HUES64 (cell line): ENCODE data around the gene KMT2C.

ENCODE experiments used
- H3K27ac ChIP-seq: 2 replicates; pipeline ENCODE4 v1.7.0; 2013; ENCODE audit warnings: low read depth, low read length, inconsistent platforms
- H3K27me3 ChIP-seq: 2 replicates; pipeline ENCODE4 v1.6.1; 2013; ENCODE audit warnings: mild to moderate bottlenecking, low read length; ENCODE audit not compliant: insufficient read depth
- H3K36me3 ChIP-seq: 2 replicates; pipeline ENCODE4 v1.6.1; 2013; ENCODE audit warnings: mild to moderate bottlenecking, low read length; ENCODE audit not compliant: insufficient read depth
- H3K4me1 ChIP-seq: 2 replicates; pipeline ENCODE4 v1.6.1; 2013; ENCODE audit warnings: mild to moderate bottlenecking, low read length, moderate library complexity; ENCODE audit not compliant: insufficient read depth
- H3K4me3 ChIP-seq: 2 replicates; pipeline ENCODE4 v1.5.1; 2013; ENCODE audit warnings: mild to moderate bottlenecking, low read length, moderate library complexity
- H3K9ac ChIP-seq: 2 replicates; pipeline ENCODE4 v1.6.1; 2013; ENCODE audit warnings: mild to moderate bottlenecking, low read depth, low read length
- H3K9me3 ChIP-seq: 2 replicates; pipeline ENCODE4 v1.6.1; 2013; ENCODE audit warnings: low read depth, low read length; ENCODE audit not compliant: insufficient read depth
- WGBS: fragments of 150-250, 120-280 bp; methylation state at CpG from one replicate; pipeline ENCODE4 v1.1.7; 2013; ENCODE audit warnings: missing lambda C conversion rate; 5-methylcytosine and 5-hydroxymethylcytosine counted together

Gene KMT2C

DNA sequence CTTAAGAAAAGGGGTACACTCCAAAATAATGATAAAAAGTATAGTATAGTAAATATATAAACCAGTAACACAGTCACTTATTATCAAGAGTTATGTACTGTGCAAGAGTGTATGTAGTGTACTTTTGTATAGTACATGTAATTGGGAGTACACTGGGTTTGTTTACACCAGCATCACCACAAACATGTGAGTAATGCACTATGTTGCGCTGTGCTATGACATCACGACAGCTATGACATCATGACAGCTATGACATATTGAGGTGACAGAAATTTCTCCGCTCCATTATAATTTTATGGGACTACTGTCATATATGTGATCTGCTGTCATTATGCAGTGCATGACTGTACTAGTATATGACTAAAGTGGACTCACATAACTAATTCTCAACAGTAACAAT is 84.6 kb downstream of the KMT2C start:
- 98% methylated on average over 3 of the region's 3 CpGs for WGBS
- no peak overlapping the region for H3K27ac ChIP-seq
- no peak overlapping the region for H3K9ac ChIP-seq
- no peak overlapping the region for H3K4me3 ChIP-seq
- no peaks in the 10 kb centered on the region for H3K9me3 ChIP-seq
- no peaks in the 10 kb centered on the region for H3K4me1 ChIP-seq
- peaks cover 28% of the 10 kb centered on the region for H3K36me3 ChIP-seq
- no peaks in the 10 kb centered on the region for H3K27me3 ChIP-seq

DNA sequence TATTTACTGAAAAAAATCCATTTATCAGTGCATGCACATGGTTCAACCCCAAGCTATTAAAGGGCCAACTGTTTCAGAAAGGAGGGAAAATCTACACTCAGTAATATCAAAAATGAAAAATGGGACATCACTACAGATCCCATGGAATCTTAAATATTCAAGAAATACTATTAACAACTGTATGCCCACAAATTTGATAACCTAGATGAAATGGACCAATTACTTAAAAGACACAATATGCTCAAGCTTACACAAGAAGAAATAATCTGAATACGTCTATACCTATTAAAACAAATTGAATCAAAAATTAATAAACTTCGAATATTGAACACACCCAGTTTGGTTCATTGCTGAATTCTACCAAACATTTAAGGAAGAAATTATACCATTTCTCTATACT is 87.9 kb downstream of the KMT2C start:
- no peak overlapping the region for H3K27ac ChIP-seq
- H3K9ac ChIP-seq: no peak overlapping the region
- no peaks in the 10 kb centered on the region for H3K9me3 ChIP-seq
- H3K27me3 ChIP-seq: no peaks in the 10 kb centered on the region
- no peak overlapping the region for H3K4me3 ChIP-seq
- H3K4me1 ChIP-seq: no peaks in the 10 kb centered on the region
- WGBS: 97% methylated on average over 2 of the region's 2 CpGs
- peaks cover 22% of the 10 kb centered on the region for H3K36me3 ChIP-seq

DNA sequence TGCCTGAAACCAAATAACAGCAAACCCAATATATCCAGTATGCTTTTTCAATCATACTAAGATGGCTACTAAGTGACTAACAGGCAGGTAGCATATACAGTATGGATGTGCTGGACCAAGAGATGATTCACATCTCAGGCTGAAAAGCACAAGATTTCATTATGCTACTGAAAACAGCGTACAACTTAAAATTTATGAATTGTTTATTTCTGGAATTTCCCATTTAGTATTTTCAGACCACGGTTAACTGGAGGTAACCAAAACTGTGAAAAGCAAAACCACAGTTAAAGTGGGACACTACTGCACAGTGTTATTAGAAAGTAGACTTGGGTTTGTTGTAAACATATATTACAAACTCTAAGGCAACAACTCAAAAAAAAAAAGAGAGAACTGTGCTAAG is 91.5 kb downstream of the KMT2C start:
- H3K9ac ChIP-seq: no peak overlapping the region
- WGBS: 100% methylated on average over 2 of the region's 2 CpGs

DNA sequence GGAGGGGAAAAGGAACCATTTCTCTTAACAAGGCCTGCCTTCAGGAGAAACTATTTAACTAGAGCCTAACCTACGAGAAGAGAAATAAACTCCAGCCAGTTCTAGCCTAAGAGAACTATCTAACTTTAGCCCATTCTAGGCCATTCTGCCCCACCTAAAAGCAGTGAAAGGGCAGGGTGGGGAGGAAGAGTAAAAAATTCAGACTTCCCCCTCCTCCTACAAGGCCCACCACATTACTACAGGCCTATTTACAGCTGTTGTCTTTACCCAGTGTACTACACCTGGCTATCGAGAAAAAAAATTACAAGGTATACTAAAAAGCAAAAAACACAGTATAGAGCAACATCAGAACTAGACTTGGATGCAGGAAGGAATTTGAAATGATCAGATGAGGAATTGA is 93.0 kb downstream of the KMT2C start:
- no peaks in the 10 kb centered on the region for H3K4me1 ChIP-seq
- H3K9ac ChIP-seq: no peak overlapping the region
- no peak overlapping the region for H3K4me3 ChIP-seq
- H3K27me3 ChIP-seq: no peaks in the 10 kb centered on the region
- WGBS: 85% methylated on average over 2 of the region's 2 CpGs
- peaks cover 6% of the 10 kb centered on the region for H3K36me3 ChIP-seq
- no peaks in the 10 kb centered on the region for H3K9me3 ChIP-seq
- no peak overlapping the region for H3K27ac ChIP-seq

More for the DNA sequence above, 91.5 kb downstream of the KMT2C start:
- Histone ChIP-seq H3K4me1 (no peaks in the 10 kb centered on the region), H3K36me3 (peaks cover 13% of the 10 kb centered on the region), H3K9me3 (no peaks in the 10 kb centered on the region), H3K27ac (no peak overlapping the region), H3K4me3 (no peak overlapping the region), H3K27me3 (no peaks in the 10 kb centered on the region)

DNA sequence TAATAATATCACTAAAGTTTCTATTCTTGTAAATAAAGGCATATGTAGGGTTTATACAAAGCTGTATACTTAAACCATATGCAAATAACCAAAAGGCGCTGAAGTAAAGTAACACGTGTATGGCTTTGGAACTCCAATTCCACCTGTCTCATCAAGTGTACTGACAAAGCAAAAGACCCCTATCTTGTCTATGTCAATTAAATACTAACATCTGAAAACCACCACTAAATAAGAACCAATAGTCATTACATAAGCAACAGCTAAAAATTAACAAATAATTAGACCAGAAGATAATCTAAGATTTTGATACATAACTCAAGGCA is 93.9 kb downstream of the KMT2C start:
- H3K27me3 ChIP-seq: no peaks in the 10 kb centered on the region
- 94% methylated on average over 2 of the region's 2 CpGs for WGBS
- H3K36me3 ChIP-seq: no peaks in the 10 kb centered on the region
- no peak overlapping the region for H3K9ac ChIP-seq
- no peaks in the 10 kb centered on the region for H3K9me3 ChIP-seq
- no peak overlapping the region for H3K27ac ChIP-seq
- H3K4me1 ChIP-seq: no peaks in the 10 kb centered on the region; the same call in 1 of the 2 replicates
- no peak overlapping the region for H3K4me3 ChIP-seq

DNA sequence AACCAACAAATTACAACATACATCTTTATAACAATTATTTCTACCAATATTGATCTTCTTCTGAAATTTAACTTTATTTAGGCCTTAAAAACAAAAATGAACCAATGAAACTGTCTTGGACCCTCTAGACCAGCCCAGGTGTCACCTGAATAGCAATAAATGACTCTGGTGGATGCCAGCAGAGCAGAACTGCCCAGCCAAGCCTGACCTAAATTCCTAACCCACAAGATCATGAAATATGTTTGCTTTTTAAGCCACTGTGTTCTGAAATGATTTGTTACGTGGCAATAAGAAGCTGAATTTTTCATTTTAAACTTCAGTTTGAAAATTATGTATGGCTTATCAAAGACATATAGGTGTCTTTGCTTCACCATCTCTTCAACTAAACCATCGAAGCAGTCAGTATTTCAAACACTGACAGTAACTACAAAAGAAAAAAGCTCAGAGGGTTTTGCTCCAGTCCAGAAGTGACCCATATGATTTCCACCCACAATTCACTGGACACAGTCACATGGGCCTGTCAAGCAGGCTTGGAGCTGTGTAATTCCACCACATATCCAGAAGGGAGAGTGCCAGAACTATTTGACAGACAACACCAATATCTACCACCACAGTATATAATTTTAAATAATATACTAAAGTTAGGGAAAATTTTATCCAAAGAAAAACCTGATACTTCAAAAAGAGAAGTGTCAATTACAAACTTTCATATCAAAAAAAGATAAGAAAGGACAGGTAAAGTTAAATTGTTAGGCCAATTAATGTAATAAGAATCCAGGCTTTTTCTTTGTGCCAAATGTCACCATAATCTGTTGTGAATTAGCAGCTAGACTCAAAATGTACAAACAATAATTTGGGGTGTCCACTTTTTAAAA is 94.5 kb downstream of the KMT2C start:
- 95% methylated on average over 2 of the region's 2 CpGs for WGBS
- Histone ChIP-seq H3K9ac (no peak overlapping the region), H3K27me3 (no peaks in the 10 kb centered on the region), H3K9me3 (no peaks in the 10 kb centered on the region), H3K4me1 (no peaks in the 10 kb centered on the region; the same call in 1 of the 2 replicates), H3K27ac (no peak overlapping the region), H3K4me3 (no peak overlapping the region), H3K36me3 (no peaks in the 10 kb centered on the region)

DNA sequence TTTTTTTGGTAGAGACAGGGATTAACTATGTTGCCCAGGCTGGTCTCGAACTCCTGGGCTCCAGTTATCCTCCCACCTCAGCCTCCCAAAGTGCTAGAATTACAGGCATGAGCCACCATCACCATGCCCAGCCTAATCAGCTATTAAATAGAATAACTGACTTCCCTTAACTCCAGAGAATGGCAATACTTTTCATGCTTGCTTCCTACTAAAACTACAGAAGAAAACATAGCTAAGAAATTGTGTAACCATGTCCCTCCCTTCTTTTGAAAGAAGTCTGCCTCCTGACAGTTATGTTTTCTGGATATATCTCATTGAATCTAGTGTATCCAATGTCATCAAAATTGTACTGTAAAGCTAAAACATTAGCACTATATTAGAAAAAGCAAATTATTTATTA is 95.6 kb downstream of the KMT2C start:
- Histone ChIP-seq H3K4me3 (no peak overlapping the region), H3K4me1 (no peaks in the 10 kb centered on the region; the same call in 1 of the 2 replicates), H3K9ac (no peak overlapping the region), H3K27ac (no peak overlapping the region), H3K27me3 (no peaks in the 10 kb centered on the region), H3K36me3 (no peaks in the 10 kb centered on the region), H3K9me3 (no peaks in the 10 kb centered on the region)
- 100% methylated on average over 1 of the region's 1 CpG for WGBS

DNA sequence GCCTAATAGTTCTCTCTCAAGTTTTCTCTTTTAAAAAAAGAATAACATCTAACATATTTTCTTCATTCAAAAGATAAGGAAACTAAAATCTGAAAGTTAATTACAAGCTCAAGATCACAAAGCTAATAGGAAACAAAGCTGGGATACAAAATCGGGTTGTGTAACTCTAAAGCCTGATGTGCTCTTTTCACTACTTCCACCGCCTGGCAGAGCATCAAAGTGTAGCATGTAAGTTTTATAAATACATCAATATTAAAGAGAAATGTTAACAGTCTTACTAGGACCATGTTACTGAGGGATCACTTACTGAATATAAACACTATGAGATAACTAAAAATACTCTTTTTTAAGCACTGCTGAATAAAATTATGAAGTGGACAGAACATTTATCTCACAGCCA is 97.2 kb downstream of the KMT2C start:
- Histone ChIP-seq H3K27me3 (no peaks in the 10 kb centered on the region), H3K36me3 (no peaks in the 10 kb centered on the region), H3K9me3 (no peaks in the 10 kb centered on the region), H3K9ac (no peak overlapping the region), H3K4me3 (no peak overlapping the region), H3K4me1 (no peaks in the 10 kb centered on the region; the same call in 1 of the 2 replicates), H3K27ac (no peak overlapping the region)
- WGBS: 96% methylated on average over 2 of the region's 2 CpGs

DNA sequence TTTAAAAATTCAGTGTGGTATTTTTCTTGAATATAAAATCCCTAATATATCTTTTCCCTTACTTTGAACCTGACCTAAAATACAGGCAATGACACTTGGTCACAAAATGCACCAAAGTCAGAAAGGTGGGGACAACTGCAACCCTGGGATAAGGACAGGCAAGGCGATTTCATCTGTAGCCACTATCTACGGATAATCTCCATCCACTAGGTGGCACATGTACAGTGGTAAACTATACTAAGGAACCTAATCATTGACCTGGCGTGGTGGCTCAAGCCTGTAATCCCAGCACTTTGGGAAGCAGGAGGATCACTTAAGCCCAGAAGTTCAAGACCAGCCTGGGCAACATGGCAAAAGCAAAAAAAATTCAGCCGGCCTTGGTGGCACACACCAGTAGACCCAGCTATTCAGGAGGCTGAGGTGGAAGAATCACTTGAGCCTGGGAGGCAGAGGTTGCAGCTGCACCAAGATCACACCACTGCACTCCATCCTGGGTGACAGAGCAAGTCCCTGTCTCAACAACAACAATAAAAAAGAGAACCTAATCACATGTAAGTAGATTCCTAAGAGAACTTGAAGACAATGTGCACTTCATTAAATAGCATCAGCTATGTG is 98.9 kb downstream of the KMT2C start:
- no peaks in the 10 kb centered on the region; the same call in 1 of the 2 replicates for H3K4me1 ChIP-seq
- WGBS: 60% methylated on average over 4 of the region's 4 CpGs
- H3K4me3 ChIP-seq: no peak overlapping the region
- no peak overlapping the region for H3K9ac ChIP-seq
- no peaks in the 10 kb centered on the region for H3K9me3 ChIP-seq
- no peaks in the 10 kb centered on the region for H3K36me3 ChIP-seq
- no peaks in the 10 kb centered on the region for H3K27me3 ChIP-seq
- no peak overlapping the region for H3K27ac ChIP-seq

DNA sequence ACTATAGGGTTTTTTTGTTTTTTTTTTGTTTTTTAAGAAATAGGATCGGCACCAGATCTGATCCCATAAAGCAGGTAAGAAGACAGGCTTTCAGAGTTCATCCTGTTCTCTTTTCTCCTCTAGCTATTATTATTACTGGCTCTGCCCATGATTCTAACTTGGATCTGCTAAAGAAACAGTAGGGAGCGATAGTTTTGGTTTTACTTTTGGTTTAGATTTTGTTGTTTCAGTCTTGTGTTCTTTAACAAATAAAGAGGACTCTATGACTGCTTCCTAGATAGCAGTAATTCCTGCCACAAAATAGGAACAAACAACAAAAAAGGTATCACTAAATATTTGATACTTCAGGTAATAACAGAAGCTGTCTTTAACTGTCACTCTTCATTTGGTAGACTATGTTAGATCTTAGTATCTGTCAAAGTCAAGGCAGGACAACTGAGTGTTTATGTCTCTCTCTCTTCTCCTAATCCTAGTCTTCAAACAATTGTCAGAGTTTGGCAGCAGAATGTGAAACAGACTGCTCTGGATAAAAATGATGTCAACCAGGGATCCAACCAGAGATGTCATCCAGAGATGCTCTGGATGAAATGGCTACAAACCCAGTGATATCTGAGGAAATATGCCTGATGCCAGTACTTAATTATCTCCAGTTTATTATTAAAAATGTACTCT is 99.8 kb downstream of the KMT2C start:
- H3K36me3 ChIP-seq: no peaks in the 10 kb centered on the region
- WGBS: 93% methylated on average over 2 of the region's 2 CpGs
- H3K4me1 ChIP-seq: no peaks in the 10 kb centered on the region; the same call in 1 of the 2 replicates
- H3K9ac ChIP-seq: no peak overlapping the region
- H3K4me3 ChIP-seq: no peak overlapping the region
- H3K27ac ChIP-seq: no peak overlapping the region
- no peaks in the 10 kb centered on the region for H3K9me3 ChIP-seq
- no peaks in the 10 kb centered on the region for H3K27me3 ChIP-seq

DNA sequence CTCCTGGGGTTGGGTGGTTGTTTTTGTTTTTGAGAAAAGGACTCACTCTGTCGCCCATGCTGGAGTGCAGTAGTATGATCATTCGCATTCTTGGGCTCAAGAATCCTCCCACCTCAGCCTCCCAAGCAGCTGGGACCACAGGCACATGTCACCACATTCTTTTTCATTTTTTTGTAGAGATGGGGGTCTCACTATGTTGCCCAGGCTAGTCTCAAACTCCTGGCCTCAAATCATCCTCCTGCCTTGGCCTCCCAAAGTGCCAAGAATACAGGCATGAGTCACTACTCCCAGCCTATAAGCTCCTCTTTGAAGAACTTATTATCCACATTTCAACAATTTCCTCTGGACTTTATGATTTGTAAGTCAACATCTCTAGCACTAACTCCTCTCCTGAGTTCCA is 102.7 kb downstream of the KMT2C start:
- no peak overlapping the region for H3K27ac ChIP-seq
- H3K4me1 ChIP-seq: no peaks in the 10 kb centered on the region; the same call in 1 of the 2 replicates
- H3K36me3 ChIP-seq: peaks cover 16% of the 10 kb centered on the region
- H3K27me3 ChIP-seq: no peaks in the 10 kb centered on the region
- no peak overlapping the region for H3K9ac ChIP-seq
- 100% methylated on average over 2 of the region's 2 CpGs for WGBS
- no peaks in the 10 kb centered on the region for H3K9me3 ChIP-seq
- no peak overlapping the region for H3K4me3 ChIP-seq
